Measurements from ENCODE around the gene AARSD1.

- TF ChIP-seq CTCF (conservative IDR thresholded peaks at IDR 0.05 in 1 of 2, IDR thresholded peaks at IDR 0.05 in 1 of 2; ENCODE audit: low read depth in 1 of 2, low read length in 2 of 2) (no peak), EZH2 (IDR thresholded peaks at IDR 0.05; ENCODE audit: low read length, missing control alignments) (no peak)
Measured at GRCh38 chr17:42989726-42990652, 25.7 kb upstream of the AARSD1 start.

Data from fibroblast of lung (primary cell).